CD4-positive, CD25-positive, alpha-beta regulatory T cell (primary cell): ENCODE results near the gene ATP1B2. TPM values are rescaled to one million over a fixed set of nuclear protein-coding genes. Genes with fewer than 3 reads are reported as not detected.
A peak's percentile ranks its signal among the peaks of the same experiment; 100 is the strongest.

Source experiments
- ATAC-seq, 2 donors: fragments of 150-1000 bp; cut with Tn5 transposase; one replicate each; pipeline ENCODE4 v1.10.0; 2021; ENCODE audit warnings: low read depth in 2 of 2, moderate number of reproducible peaks in 2 of 2, moderate library complexity in 1 of 2
- DNase-seq, 3 donors: peaks; one replicate each; pipeline versions ENCODE4 v3.0.0 to v3.0.0-alpha.2; 2012 to 2022; ENCODE audit warnings: mixed read lengths in 1 of 3
- H3K27ac ChIP-seq: one replicate; pipeline ENCODE4 v1.7.0; 2013; ENCODE audit warnings: mild to moderate bottlenecking, low read length; ENCODE audit not compliant: insufficient read depth, poor library complexity, severe bottlenecking
- H3K27me3 ChIP-seq: one replicate; pipeline ENCODE4 v1.7.0; 2013; ENCODE audit warnings: low read length; ENCODE audit not compliant: control insufficient read depth, insufficient read depth
- H3K36me3 ChIP-seq: one replicate; pipeline ENCODE4 v1.7.0; 2013; ENCODE audit warnings: mild to moderate bottlenecking, low read length, moderate library complexity; ENCODE audit not compliant: control insufficient read depth, insufficient read depth
- H3K4me1 ChIP-seq: 2 replicates; pipeline ENCODE4 v1.7.0; 2013; ENCODE audit warnings: mild to moderate bottlenecking, low read length; ENCODE audit not compliant: insufficient read depth, control insufficient read depth, poor library complexity, severe bottlenecking
- H3K4me3 ChIP-seq: one replicate; pipeline ENCODE4 v1.7.0; 2013; ENCODE audit warnings: low read depth, mild to moderate bottlenecking, low read length, moderate library complexity
- H3K9me3 ChIP-seq, 2 experiments: 1 replicate in 1 of 2; 2 replicates in 1 of 2; pipeline ENCODE4 v1.7.0; 2013; ENCODE audit warnings: low read length in 2 of 2, mild to moderate bottlenecking in 1 of 2, moderate library complexity in 1 of 2; ENCODE audit not compliant: control insufficient read depth in 2 of 2
- H3K27ac Mint-ChIP-seq, 3 donors: one replicate each; pipeline ENCODE4 v1.8.0; 2020 to 2022; ENCODE audit warnings: mild to moderate bottlenecking in 3 of 3, mixed read lengths in 3 of 3, moderate library complexity in 2 of 3
- H3K27me3 Mint-ChIP-seq: one replicate; pipeline ENCODE4 v1.8.0; 2022; ENCODE audit warnings: mild to moderate bottlenecking, mixed read lengths
- H3K36me3 Mint-ChIP-seq: one replicate; pipeline ENCODE4 v1.8.0; 2020; ENCODE audit warnings: mixed read lengths
- H3K4me1 Mint-ChIP-seq, 4 donors: one replicate each; pipeline ENCODE4 v1.8.0; 2020 to 2022; ENCODE audit warnings: mixed read lengths in 4 of 4, mild to moderate bottlenecking in 1 of 4
- H3K4me3 Mint-ChIP-seq, 4 donors: one replicate each; pipeline ENCODE4 v1.8.0; 2020 to 2022; ENCODE audit warnings: mild to moderate bottlenecking in 4 of 4, mixed read lengths in 4 of 4, moderate library complexity in 3 of 4
- H3K9me3 Mint-ChIP-seq, 7 donors: one replicate each; pipeline ENCODE4 v1.8.0; 2020 to 2022; ENCODE audit warnings: mixed read lengths in 7 of 7, mild to moderate bottlenecking in 3 of 7, moderate library complexity in 2 of 7
- polyA plus RNA-seq, 4 donors: library from polyadenylated mRNA; unstranded; fragments of 300-500 nt; fragmentation: Illumina TruSeq; gene quantifications; one replicate each; pipeline ENCODE4 v1.2.3, GENCODE V29; 2021
- total RNA-seq: library from RNA; stranded (reverse); gene quantifications from one replicate; pipeline ENCODE4 v1.2.3, GENCODE V29; 2022

The ATP1B2 gene
- total and polyA plus RNA-seq, 5 donors from 2014 or later = not detected

GRCh38 chr17:7627250-7628121 lies 23.2 kb upstream of the ATP1B2 start, which contains the start of gene SAT2:
Gene SAT2 (minus strand): TSS chr17:7627821. CDS start chr17:7627635, 186 bp downstream.
- H3K4me1 Mint-ChIP-seq = peaks cover 0 to 21% (median 13%) of the 10 kb centered on the region in 4 donors
- peak within 1 kb of the TSS; percentile 75 for H3K4me3 ChIP-seq
- H3K27ac ChIP-seq = peak within 1 kb of the TSS; percentile 73
- H3K4me3 Mint-ChIP-seq = peak within 1 kb of the TSS; percentile 90 to 94 (median 92)
- H3K36me3 ChIP-seq = no peaks in the 10 kb centered on the region
- no peaks in the 10 kb centered on the region for H3K9me3 ChIP-seq
- peaks cover 17% of the 10 kb centered on the region for H3K4me1 ChIP-seq
- no peaks in the 10 kb centered on the region for H3K27me3 Mint-ChIP-seq
- H3K36me3 Mint-ChIP-seq = no peaks in the 10 kb centered on the region
- peak; percentile 89 to 92 for ATAC-seq
- H3K27ac Mint-ChIP-seq = peak within 1 kb of the TSS; percentile 90 to 93 (median 93)
- H3K9me3 Mint-ChIP-seq = no peaks in the 10 kb centered on the region
- no peaks in the 10 kb centered on the region for H3K27me3 ChIP-seq
- peak; percentile 75 to 94 (median 82) for DNase-seq

DNA sequence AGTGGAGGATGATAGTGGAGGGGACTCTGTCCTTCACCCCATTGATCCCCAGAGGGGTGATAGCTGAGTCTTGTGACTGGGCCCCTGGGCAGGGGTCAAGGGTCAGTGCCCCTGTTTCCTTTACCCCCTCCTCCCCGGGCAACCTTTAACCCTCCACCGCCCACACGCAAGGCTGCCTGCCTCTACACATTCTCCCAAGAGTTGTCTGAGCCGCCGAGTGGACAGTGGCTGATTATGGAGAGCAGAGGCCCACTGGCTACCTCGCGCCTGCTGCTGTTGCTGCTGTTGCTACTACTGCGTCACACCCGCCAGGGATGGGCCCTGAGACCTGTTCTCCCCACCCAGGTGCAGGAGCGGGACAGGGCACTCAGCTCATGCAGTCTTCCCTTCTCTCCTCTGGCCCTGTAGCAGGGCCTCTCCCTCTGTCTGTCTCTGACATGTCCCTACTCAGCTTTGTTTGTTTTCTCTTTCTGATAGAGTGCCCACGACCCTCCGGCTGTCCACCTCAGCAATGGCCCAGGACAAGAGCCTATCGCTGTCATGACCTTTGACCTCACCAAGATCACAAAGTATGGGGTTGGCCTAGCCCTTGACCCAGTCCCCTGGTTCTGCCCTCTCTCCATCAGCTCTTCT lies 20.7 kb upstream of the ATP1B2 start, which contains the start of gene SHBG:
SHBG (plus strand) TSS at position 197 of the 633 bp plus-strand sequence; CDS start at position 235, 38 bp downstream.
- peak within 1 kb of the TSS; percentile 25 to 67 (median 48) for H3K4me3 Mint-ChIP-seq
- H3K4me1 Mint-ChIP-seq = peaks cover 0 to 21% (median 13%) of the 10 kb centered on the region in 4 donors

DNA sequence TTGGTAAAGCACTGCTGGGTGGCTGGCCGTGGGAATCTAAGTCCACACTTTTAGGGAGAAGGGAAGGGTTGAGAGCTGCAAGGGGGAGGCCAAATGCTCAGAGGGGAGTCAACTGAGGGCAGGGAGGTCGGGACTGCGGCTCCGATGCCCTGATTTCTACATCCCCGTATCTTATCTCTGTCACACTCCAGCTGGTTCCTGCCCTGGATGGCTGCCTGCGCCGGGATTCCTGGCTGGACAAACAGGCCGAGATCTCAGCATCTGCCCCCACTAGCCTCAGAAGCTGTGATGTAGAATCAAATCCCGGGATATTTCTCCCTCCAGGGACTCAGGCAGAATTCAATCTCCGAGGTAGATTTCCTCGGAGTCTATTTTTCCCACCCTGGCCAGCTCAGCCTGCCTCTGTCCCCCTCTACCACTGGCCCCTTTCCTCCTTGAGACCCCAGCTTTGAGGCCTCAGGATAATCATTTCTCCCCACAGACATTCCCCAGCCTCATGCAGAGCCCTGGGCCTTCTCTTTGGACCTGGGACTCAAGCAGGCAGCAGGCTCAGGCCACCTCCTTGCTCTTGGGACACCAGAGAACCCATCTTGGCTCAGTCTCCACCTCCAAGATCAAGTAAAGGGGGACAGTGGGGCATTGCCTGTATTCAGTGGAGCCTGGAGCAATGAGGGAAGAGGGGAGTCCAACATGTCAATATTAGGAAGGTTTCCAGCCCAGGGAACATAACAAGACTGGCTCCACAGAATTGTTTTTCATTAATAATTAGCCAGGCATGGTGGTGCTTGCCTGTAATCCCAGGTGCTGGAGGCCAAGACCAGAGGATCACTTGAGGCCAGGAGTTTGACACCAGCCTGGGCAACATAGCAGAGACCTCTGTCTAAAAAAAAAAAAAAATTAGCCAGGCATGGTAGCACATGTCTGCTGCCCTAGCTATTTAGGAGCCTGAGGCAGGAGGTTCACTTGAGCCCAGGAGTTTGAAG lies 19.0 kb upstream of the ATP1B2 start:
- no peak for DNase-seq
- Histone ChIP-seq H3K27me3 (no peaks in the 10 kb centered on the region), H3K27ac (no peak overlapping the region), H3K36me3 (no peaks in the 10 kb centered on the region), H3K4me3 (no peak overlapping the region), H3K4me1 (peaks cover 15% of the 10 kb centered on the region), H3K9me3 (no peaks in the 10 kb centered on the region)
- Mint-ChIP-seq H3K27ac (peak overlapping the region in 2 of 3 donors; percentile 52 to 55), H3K4me1 (peaks cover 0 to 14% (median 9%) of the 10 kb centered on the region in 4 donors), H3K27me3 (peaks cover 10% of the 10 kb centered on the region), H3K4me3 (peak overlapping the region in 1 of 4 donors; percentile 79), H3K36me3 (no peaks in the 10 kb centered on the region), H3K9me3 (no peaks in the 10 kb centered on the region)
- no peak for ATAC-seq

More for the DNA sequence above, 20.7 kb upstream of the ATP1B2 start, which contains the start of gene SHBG:
- peaks cover 4% of the 10 kb centered on the region for H3K27me3 Mint-ChIP-seq
- Histone ChIP-seq H3K36me3 (no peaks in the 10 kb centered on the region), H3K4me3 (no peak within 1 kb of the TSS), H3K27ac (no peak within 1 kb of the TSS), H3K4me1 (peaks cover 17% of the 10 kb centered on the region), H3K27me3 (no peaks in the 10 kb centered on the region), H3K9me3 (no peaks in the 10 kb centered on the region)
- peak within 1 kb of the TSS in 2 of 3 donors; percentile 55 to 84 for H3K27ac Mint-ChIP-seq
- no peak for DNase-seq
- H3K9me3 Mint-ChIP-seq = no peaks in the 10 kb centered on the region
- ATAC-seq = no peak
- no peaks in the 10 kb centered on the region for H3K36me3 Mint-ChIP-seq

- H3K4me3 Mint-ChIP-seq = peak overlapping the region in 2 of 4 donors; percentile 68 to 79
- no peak overlapping the region for H3K27ac Mint-ChIP-seq
- Histone ChIP-seq H3K4me1 (peaks cover 7% of the 10 kb centered on the region), H3K27ac (no peak overlapping the region), H3K9me3 (no peaks in the 10 kb centered on the region), H3K4me3 (no peak overlapping the region), H3K36me3 (no peaks in the 10 kb centered on the region), H3K27me3 (no peaks in the 10 kb centered on the region)
- DNase-seq = peak in 2 of 3 donors; percentile 36 to 69
- H3K27me3 Mint-ChIP-seq = peaks cover 10% of the 10 kb centered on the region
- ATAC-seq = no peak
- no peaks in the 10 kb centered on the region for H3K9me3 Mint-ChIP-seq
- H3K4me1 Mint-ChIP-seq = peaks cover 0 to 7% (median 3%) of the 10 kb centered on the region in 4 donors
- H3K36me3 Mint-ChIP-seq = no peaks in the 10 kb centered on the region
Measured at GRCh38 chr17:7632492-7632894, 18.2 kb upstream of the ATP1B2 start.

DNA sequence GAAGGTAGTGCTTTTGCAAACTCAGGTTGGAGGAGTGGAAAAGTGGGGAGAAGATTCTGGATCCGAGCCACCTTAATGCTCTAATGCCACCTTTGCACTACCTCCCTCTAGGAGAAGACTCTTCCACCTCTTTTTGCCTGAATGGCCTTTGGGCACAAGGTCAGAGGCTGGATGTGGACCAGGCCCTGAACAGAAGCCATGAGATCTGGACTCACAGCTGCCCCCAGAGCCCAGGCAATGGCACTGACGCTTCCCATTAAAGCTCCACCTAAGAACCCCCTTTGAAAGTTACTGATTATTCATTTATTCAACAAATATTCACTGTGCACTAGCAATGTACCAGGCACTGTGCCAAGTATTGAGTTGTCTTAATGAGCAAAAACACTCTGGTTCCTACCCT lies 17.6 kb upstream of the ATP1B2 start:
- Mint-ChIP-seq H3K27me3 (peaks cover 14% of the 10 kb centered on the region), H3K4me3 (no peak overlapping the region), H3K27ac (peak overlapping the region in 1 of 3 donors; percentile 55), H3K9me3 (no peaks in the 10 kb centered on the region), H3K4me1 (peaks cover 0 to 4% (median under 1%) of the 10 kb centered on the region in 4 donors), H3K36me3 (no peaks in the 10 kb centered on the region)
- H3K4me3 ChIP-seq = no peak overlapping the region
- no peaks in the 10 kb centered on the region for H3K36me3 ChIP-seq
- DNase-seq (no peak), ATAC-seq (no peak)
- no peak overlapping the region for H3K27ac ChIP-seq
- H3K9me3 ChIP-seq = no peaks in the 10 kb centered on the region
- peaks cover under 1% of the 10 kb centered on the region for H3K4me1 ChIP-seq
- no peaks in the 10 kb centered on the region for H3K27me3 ChIP-seq

DNA sequence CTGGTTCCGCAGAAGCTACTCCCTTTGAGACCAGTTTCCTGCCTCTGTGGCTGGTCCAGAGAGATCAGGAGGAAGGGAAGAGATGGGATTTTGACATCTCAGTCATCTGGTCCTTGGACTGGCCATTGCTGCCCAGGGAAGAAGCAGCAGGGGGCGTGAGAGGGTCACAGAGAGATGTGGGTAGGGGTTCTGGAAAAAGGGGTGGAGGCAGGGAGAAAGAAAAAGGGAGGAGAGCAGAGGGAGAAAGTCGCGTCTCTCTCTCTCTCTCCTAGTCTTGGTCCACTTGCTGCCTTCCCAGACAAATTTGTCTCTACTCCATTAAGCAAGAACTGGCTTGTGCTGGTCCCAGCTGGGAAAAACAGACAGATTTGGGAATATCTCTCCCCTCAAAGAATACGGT lies 16.3 kb upstream of the ATP1B2 start:
- no peak for DNase-seq
- H3K4me1 Mint-ChIP-seq = peaks cover 0 to 4% (median 0%) of the 10 kb centered on the region in 4 donors
- no peak overlapping the region for H3K4me3 Mint-ChIP-seq
- no peak for ATAC-seq
- Histone ChIP-seq H3K36me3 (no peaks in the 10 kb centered on the region), H3K9me3 (no peaks in the 10 kb centered on the region), H3K4me1 (no peaks in the 10 kb centered on the region), H3K4me3 (no peak overlapping the region), H3K27ac (no peak overlapping the region), H3K27me3 (no peaks in the 10 kb centered on the region)
- no peaks in the 10 kb centered on the region for H3K9me3 Mint-ChIP-seq
- H3K27ac Mint-ChIP-seq = no peak overlapping the region
- peaks cover 14% of the 10 kb centered on the region for H3K27me3 Mint-ChIP-seq
- no peaks in the 10 kb centered on the region for H3K36me3 Mint-ChIP-seq

- Mint-ChIP-seq H3K27ac (peak overlapping the region in 1 of 3 donors; percentile 36), H3K27me3 (peaks cover 14% of the 10 kb centered on the region), H3K4me1 (peaks cover 0 to 2% (median 0%) of the 10 kb centered on the region in 4 donors), H3K36me3 (no peaks in the 10 kb centered on the region), H3K9me3 (no peaks in the 10 kb centered on the region), H3K4me3 (no peak overlapping the region)
- no peak for DNase-seq
- Histone ChIP-seq H3K36me3 (no peaks in the 10 kb centered on the region), H3K9me3 (no peaks in the 10 kb centered on the region), H3K27ac (no peak overlapping the region), H3K4me1 (no peaks in the 10 kb centered on the region), H3K4me3 (no peak overlapping the region), H3K27me3 (no peaks in the 10 kb centered on the region)
- no peak for ATAC-seq
Measured at GRCh38 chr17:7636163-7636562, 14.6 kb upstream of the ATP1B2 start.
